T-helper 2 cell treated with Interferon-gamma antibody and Interleukin-4, amounts not matched to agents 100 ng/mL and 5 ng/mL, for 36 hours (primary cell): ENCODE results near the gene DTD1. TPM values are rescaled to one million over a fixed set of nuclear protein-coding genes. Genes with fewer than 3 reads are reported as not detected.

Source experiments
- intact Hi-C: fragments of 100-400 bp; cut with micrococcal nuclease; formaldehyde crosslinking; loops from one replicate; pipeline ENCODE4 v1.15.1; 2023
- total RNA-seq: library from RNA; stranded (reverse); gene quantifications from 2 replicates; pipeline ENCODE4 v1.2.3, GENCODE V29; 2022

Gene DTD1
- total RNA-seq, 1 donor from 2014 or later, result 28.0 TPM

- intact Hi-C loops, result no loop called here
These were observed 114.9 kb downstream of the DTD1 start for GRCh38 chr20:18702736-18703135.

- intact Hi-C loops, result no loop called here
These were observed 117.6 kb downstream of the DTD1 start for GRCh38 chr20:18705490-18705889.

DNA sequence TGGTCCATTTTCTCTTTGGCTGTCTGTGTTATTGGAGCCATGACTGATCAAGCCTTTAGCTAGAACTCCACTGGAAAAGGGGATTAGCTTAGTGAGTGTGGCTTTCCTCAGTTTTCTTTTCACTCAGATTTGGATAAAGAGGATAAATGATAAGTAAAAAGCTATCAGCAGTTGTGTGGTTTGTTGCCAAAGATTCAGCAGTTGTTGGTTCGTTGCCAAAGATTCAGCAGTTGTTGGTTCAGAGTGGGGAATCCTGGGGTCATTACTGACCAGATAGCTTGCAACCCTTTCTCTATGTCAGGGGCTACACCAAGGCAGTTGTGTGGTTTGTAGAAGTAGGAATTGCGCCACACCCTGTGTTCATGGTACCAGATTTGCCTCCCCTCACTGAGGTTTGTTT is 118.1 kb downstream of the DTD1 start:
- intact Hi-C loops, result no loop called here

DNA sequence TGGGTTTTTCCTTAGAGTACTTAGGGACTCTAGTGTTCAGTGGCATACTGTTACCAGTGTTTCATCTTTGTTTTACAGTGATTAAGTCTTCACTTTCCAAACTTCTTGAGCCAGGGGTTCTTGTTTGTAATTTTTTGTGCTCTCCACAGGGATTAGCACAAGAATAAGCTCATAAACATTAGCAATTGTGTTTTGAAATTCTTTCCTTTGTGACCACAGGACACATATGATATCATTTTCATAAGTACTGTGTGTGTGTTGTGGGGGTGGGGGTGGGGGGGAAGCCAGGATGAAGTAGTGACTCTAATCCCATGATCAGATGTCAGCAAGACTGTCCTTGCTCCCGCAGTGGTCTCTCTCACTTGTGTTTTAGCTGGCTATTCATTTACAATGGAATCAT is 124.3 kb downstream of the DTD1 start:
- intact Hi-C loops, result no loop called here

GRCh38 chr20:18712882-18713281 is 125.0 kb downstream of the DTD1 start:
- intact Hi-C loops, result no loop called here

DNA sequence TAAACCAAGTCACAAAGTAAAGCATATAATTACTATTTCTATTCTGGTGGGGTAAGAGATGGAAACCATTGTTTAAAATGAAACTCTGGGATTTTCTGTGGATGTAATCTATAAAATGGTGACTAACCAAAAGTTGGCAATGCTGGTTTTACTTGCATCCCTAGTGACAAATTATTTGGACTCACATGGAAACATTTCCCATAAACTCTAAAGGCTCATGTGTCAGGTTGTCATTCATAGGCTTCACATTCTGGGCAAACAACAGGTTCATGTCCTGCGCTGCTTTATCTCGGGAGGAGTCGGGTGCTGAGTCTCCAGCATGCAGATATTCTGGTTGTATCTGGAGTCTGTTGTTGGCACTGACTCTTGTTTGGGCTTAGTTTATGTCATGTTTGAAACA is 127.7 kb downstream of the DTD1 start:
- intact Hi-C loops, result no loop called here

DNA sequence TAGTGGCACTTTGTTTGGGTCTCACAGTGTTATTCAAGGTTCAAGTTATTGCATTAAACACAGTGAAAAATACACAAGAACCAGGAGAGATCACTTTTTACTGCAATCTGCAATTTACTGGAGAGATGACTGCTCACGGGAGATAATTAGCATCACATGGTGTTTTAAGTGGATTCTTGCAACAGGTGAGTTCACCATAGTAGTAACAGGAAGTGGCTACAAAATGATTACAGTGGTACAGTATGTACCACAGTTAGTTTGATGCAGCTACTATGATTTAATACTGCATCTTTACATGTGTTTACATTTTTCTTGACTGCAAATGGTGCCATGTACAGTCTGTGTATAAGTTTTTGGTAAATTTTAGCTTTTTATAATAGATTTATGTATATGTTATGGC is 129.2 kb downstream of the DTD1 start:
- intact Hi-C loops, result no loop called here

- intact Hi-C loops, result no loop called here
These were observed 130.3 kb downstream of the DTD1 start for GRCh38 chr20:18718129-18718528.

GRCh38 chr20:18719426-18719825 is 131.6 kb downstream of the DTD1 start:
- intact Hi-C loops, result no loop called here

- intact Hi-C loops, result no loop called here
These were observed 133.8 kb downstream of the DTD1 start for GRCh38 chr20:18721551-18722115.

DNA sequence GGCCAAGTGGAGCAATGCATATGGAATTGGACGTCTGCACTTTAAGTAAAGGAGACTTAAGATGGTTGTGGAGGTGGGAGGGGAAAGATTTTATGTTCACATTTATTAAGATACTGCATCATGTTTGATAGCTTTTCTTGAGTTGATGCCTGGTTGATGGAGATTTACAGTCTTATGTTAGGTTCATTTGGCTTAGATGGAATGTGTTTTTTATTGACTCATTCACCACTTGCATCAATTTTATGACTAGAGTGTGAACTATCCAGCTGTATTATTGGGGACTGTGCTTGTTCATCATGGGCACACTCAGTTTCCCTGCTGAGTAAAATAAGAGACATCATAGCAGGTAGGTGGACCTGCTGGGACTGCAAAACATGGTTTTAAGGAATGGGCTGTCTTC is 134.5 kb downstream of the DTD1 start:
- intact Hi-C loops, result no loop called here

GRCh38 chr20:18724077-18724476 is 136.2 kb downstream of the DTD1 start:
- intact Hi-C loops, result no loop called here

DNA sequence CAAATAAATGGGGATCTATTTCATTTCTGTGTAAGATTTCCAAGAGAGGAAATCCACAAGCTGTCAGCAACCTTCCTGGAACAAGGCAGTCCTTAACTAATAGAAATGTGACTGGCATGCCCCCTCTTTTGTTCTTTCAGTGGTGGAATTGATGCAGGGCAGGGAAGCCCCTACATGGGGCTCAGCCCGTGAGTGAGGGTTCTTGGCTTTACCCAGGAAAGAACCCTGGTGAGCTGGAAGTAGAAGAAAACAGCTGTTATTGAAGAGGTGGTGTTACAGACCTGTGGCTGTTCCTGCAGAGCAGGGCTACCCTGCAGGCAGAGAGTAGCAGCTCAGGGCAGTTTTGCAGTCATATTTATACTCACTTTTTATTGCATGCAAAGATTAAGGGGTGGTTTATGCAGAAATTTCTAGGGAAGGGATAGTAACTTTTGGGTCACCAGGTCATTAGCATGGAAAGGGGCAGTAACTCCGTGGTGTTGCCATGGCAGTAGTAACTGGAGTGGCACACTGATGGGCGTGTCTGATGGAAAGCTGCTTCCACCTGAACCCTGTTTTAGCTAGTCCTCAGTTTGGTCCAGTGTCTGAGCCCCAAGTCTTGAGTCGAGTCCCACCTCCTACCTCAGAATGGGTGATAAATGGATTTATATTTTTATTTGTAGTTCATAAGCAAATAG is 137.1 kb downstream of the DTD1 start:
- intact Hi-C loops, result no loop called here

- intact Hi-C loops, result no loop called here
These were observed 139.2 kb downstream of the DTD1 start for GRCh38 chr20:18727032-18727508.

- intact Hi-C loops, result no loop called here
These were observed 140.5 kb downstream of the DTD1 start for GRCh38 chr20:18728165-18728869.

- intact Hi-C loops, result no loop called here
These were observed 141.0 kb downstream of the DTD1 start for GRCh38 chr20:18728870-18729224.

DNA sequence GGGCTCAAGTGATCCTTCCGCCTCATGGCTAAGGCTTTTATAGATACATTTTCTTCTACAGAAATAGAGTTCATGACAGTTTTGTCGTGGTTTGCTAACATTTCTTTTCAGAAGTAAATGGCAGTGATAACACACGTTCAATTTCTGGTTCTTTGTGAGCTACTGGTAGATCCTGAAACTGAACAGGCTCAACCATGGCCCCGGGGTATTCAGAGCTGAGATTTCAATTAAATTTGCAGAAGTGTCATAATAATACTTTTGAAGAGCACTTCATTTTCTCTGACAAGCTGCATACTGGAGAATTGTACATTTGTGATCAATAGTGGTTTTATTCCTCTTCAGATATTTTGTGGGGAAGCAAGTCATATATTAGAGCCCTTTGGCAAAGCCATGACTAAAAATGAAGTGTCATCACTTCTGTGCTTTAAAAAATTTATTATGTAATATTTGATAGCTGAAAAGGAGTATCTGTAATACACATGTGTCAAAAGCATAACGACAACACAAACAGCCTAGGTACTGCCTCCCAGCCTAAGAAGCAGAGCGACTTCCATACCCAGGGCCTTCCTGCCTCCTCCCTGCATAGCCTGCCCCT is 141.5 kb downstream of the DTD1 start:
- intact Hi-C loops, result no loop called here

- intact Hi-C loops, result no loop called here
These were observed 144.1 kb downstream of the DTD1 start for GRCh38 chr20:18731940-18732339.

DNA sequence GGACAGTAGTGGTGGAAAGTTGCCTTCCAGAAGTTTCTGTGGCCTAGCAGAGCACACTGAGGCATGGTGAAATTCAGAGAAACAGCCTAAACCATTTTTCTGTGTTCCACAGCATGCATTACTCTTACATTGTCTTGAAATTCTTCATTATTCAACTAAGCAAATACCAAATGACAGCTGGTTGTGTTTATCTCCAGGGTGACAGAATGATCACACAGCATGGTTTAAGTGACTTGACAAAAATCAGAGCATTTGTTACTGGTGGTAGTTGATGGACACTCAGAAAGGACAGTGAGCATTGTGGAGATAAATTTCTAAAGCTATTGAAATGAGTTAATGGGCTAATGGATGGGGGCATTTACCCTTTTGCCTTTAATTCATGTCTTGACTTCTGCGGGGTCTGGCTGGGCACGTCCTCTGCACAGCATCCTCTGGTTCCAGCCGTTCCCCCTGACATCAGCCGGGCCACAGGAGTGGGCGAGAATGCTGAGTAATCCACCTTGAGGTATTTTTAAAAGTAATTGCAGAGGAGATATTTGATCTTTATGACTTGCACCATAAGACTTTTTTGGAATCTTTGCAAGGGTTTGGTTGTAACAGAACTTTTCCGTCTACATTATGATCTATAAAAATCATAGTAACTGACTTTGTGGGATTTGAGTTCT is 146.8 kb downstream of the DTD1 start:
- intact Hi-C loops, result no loop called here

DNA sequence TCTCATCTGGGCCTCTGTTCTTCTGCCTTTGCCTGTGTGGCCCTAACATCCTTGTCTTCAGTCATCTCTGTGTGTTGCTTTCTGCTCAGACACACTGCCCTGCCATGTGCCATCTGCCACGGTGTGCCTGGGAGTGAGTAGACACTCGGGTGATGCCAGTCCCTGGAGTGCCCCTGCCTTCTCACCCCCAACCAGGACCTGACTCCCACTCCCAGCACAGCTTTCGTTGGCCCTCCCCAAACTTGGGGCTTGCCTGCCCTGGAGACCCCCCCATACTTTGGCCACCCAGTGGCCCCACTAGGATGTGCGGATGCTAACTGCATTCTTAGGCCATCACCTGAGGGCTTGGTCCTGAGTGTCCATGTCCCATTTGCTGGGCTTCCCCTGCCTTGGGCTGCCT is 149.3 kb downstream of the DTD1 start:
- intact Hi-C loops, result no loop called here

- intact Hi-C loops, result no loop called here
These were observed 150.2 kb downstream of the DTD1 start for GRCh38 chr20:18738055-18738454.

DNA sequence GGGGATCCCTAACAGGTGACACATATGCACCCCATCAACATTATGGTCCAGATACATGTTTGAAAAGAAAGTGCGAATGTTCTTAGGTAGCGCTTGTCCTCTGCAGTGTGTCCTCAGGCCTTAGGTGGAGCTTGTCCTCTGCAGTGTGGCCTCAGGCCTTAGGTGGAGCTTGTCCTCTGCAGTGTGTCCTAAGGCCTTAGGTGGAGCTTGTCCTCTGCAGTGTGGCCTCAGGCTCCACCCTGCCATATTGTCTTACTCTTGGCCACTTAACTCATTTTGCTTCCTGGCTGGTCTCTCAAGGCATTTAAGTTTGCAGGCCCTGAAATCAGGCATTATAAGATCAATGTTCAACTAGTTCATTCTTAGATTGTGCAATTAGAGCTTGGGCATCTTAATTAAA is 151.0 kb downstream of the DTD1 start:
- intact Hi-C loops, result no loop called here
